Adipocyte (in vitro differentiated cells): ENCODE data around the gene TMEM250.

Source experiments
- DNase-seq: peaks from one replicate; pipeline ENCODE4 v3.0.0-alpha.2; 2015; ENCODE audit warnings: low read depth
- H3K27me3 ChIP-seq: replicated peaks from 2 replicates; pipeline ENCODE4 v1.7.0; 2013; ENCODE audit warnings: mild to moderate bottlenecking, low read length, moderate library complexity; ENCODE audit not compliant: control insufficient read depth, insufficient read depth
- H3K36me3 ChIP-seq: 2 replicates; pipeline ENCODE4 v1.7.0; 2013; ENCODE audit warnings: low read length, mild to moderate bottlenecking, moderate library complexity; ENCODE audit not compliant: control insufficient read depth, insufficient read depth, severe bottlenecking
- H3K4me1 ChIP-seq: 2 replicates; pipeline ENCODE4 v1.7.0; 2013; ENCODE audit warnings: mild to moderate bottlenecking, low read length, moderate library complexity; ENCODE audit not compliant: control insufficient read depth, insufficient read depth
- H3K4me3 ChIP-seq: 2 replicates; pipeline ENCODE4 v1.7.0; 2013; ENCODE audit warnings: mild to moderate bottlenecking, low read length, moderate library complexity
- H3K9ac ChIP-seq: 2 replicates; pipeline ENCODE4 v1.7.0; 2013; ENCODE audit warnings: mild to moderate bottlenecking, low read length, moderate library complexity
- H3K9me3 ChIP-seq: 2 replicates; pipeline ENCODE4 v1.7.0; 2013; ENCODE audit warnings: mild to moderate bottlenecking, low read length, moderate library complexity; ENCODE audit not compliant: control insufficient read depth

The TMEM250 gene

GRCh38 chr9:136118320-136119060 is at the start of gene TMEM250:
Gene TMEM250, minus strand, starts transcription at chr9:136118875. Its CDS starts 1,975 bp downstream, at chr9:136116900.
- Histone ChIP-seq H3K27me3 (peaks cover 5% of the 10 kb centered on the region), H3K4me3 (peak within 1 kb of the TSS; percentile 86), H3K4me1 (peaks cover 24% of the 10 kb centered on the region), H3K9ac (peak within 1 kb of the TSS; percentile 93), H3K36me3 (peaks cover 16% of the 10 kb centered on the region), H3K9me3 (no peaks in the 10 kb centered on the region)
- DNase-seq, result peak; percentile 99

GRCh38 chr9:136163248-136163850 is 44.7 kb upstream of the TMEM250 start:
- Histone ChIP-seq H3K4me1 (no peaks in the 10 kb centered on the region), H3K27me3 (peaks cover 31% of the 10 kb centered on the region), H3K9ac (no peak overlapping the region), H3K9me3 (peaks cover 24% of the 10 kb centered on the region), H3K4me3 (no peak overlapping the region), H3K36me3 (no peaks in the 10 kb centered on the region)
- DNase-seq, result no peak

- Histone ChIP-seq H3K9ac (no peak overlapping the region), H3K4me1 (no peaks in the 10 kb centered on the region), H3K27me3 (peaks cover 41% of the 10 kb centered on the region), H3K9me3 (peaks cover 17% of the 10 kb centered on the region), H3K36me3 (no peaks in the 10 kb centered on the region), H3K4me3 (no peak overlapping the region)
- no peak for DNase-seq
Observed at GRCh38 chr9:136160995-136161610, 42.4 kb upstream of the TMEM250 start.

GRCh38 chr9:136160381-136160841 is 41.7 kb upstream of the TMEM250 start:
- Histone ChIP-seq H3K9me3 (peaks cover 11% of the 10 kb centered on the region), H3K9ac (no peak overlapping the region), H3K27me3 (peaks cover 45% of the 10 kb centered on the region), H3K4me3 (no peak overlapping the region), H3K36me3 (no peaks in the 10 kb centered on the region), H3K4me1 (no peaks in the 10 kb centered on the region)
- no peak for DNase-seq

DNA sequence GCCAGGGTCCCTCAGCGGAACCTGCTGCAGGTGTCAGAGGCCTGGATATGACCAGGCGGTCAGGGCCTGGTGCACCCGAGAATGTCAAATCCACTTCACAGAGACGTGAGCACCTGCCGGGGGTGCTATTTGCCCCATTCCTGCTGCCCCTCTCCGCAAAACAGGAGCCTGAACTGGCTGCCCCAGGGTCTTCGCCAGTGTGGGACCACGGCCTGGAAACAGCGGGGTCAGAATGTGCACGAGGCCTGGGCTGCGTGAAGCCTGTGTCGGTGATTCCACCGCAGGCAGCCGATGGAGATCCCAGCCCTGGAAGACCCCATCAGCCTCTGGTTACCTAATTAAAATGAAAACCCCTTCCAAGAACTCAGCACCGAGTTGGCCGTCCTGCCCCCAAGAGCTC is 41.2 kb upstream of the TMEM250 start:
- no peak overlapping the region for H3K4me3 ChIP-seq
- peaks cover 48% of the 10 kb centered on the region for H3K27me3 ChIP-seq

GRCh38 chr9:136157477-136158265 is 39.0 kb upstream of the TMEM250 start:
- DNase-seq, result no peak
- Histone ChIP-seq H3K9ac (no peak overlapping the region), H3K4me1 (no peaks in the 10 kb centered on the region), H3K36me3 (no peaks in the 10 kb centered on the region), H3K4me3 (no peak overlapping the region), H3K27me3 (peaks cover 50% of the 10 kb centered on the region), H3K9me3 (no peaks in the 10 kb centered on the region)

More for the DNA sequence above, 41.2 kb upstream of the TMEM250 start:
- H3K4me1 ChIP-seq, result no peaks in the 10 kb centered on the region
- H3K9ac ChIP-seq, result no peak overlapping the region
- H3K9me3 ChIP-seq, result peaks cover 10% of the 10 kb centered on the region
- DNase-seq, result no peak
- H3K36me3 ChIP-seq, result no peaks in the 10 kb centered on the region

DNA sequence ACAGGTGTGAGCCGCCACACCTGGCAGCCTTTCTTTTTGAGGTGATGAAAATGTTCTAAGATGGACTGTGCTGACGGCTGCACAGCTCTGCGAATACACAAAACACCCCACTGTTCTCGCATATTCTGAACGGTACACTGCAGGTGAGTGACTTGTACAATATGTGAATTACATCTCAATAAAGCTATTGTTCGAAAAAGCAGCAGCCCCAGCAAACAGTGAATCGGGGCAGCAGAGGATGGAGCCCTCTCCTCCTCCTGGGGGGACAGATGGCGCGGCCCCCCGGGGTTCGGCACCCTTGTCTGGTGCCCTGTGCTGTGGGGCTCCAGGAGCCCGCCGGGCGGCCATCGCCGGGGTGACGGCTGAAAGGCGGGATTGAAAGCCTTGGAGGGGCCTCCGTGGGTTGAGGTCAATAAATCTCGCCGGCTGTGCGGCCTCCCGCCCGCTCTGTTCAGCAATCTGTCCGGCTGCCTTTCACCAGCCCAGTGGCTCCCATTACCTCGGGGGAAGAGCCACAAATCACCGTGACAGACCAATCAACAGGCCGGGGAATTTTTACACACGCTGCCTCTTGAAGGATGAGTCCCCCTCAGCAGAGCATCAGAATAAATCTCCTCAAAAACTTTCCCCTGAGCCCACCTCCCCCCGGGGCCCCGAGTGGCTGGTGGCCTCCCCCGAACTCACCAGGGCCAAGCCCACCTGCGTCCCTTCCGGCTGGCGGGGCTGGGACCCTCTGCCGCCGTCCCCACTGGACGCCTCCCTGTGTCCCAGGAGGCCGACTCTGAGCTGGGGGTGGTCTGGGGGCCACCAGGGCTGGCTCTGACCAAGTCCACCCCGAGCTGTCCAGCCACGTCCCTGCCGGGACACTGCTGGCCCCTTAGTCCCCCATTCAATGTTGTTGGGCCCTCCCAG is 37.8 kb upstream of the TMEM250 start:
- Histone ChIP-seq H3K9me3 (no peaks in the 10 kb centered on the region), H3K4me1 (no peaks in the 10 kb centered on the region), H3K4me3 (no peak overlapping the region), H3K27me3 (peaks cover 52% of the 10 kb centered on the region), H3K9ac (no peak overlapping the region), H3K36me3 (no peaks in the 10 kb centered on the region)
- DNase-seq, result no peak

DNA sequence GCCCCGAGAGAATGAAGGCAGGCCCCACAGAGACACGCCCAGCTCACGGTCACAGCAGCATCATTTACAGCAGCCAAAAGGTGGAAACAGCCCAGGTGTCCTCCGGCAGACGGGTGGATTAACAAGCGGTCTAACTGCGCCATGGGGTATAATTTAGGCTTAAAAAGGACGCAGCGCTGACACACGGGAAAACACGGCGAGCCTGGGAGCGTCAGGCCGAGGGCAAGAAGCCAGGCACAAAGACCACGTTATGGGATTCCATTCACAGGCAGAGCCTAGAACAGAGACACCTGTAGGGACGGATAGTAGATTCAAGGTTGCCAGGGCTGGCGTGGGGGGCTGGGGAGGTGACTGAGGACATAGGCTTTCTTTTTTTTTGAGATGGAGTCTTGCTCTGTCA is 36.9 kb upstream of the TMEM250 start:
- peaks cover 49% of the 10 kb centered on the region for H3K27me3 ChIP-seq
- no peaks in the 10 kb centered on the region for H3K4me1 ChIP-seq
- no peak overlapping the region for H3K4me3 ChIP-seq
- no peaks in the 10 kb centered on the region for H3K9me3 ChIP-seq
- H3K36me3 ChIP-seq, result no peaks in the 10 kb centered on the region
- no peak for DNase-seq
- no peak overlapping the region for H3K9ac ChIP-seq

DNA sequence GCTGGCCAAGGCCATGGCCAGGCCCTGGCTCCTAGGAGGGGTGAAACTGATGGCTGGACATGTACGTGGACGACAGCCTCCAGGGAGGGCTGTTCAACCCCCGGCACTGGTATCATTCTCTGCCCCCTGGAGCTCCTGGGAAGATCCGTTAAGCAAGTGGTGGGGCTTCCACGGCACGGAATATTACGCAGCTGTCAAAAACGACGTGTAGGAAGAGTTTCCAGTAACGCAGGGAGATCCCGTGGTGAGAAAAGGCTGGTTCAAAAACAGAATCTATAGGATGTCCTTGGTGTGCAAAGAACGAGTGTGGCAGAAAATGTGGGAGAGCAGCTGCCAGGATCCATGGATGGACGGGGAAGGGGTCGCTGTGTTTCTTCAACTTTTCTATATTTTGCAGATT is 36.3 kb upstream of the TMEM250 start:
- no peak for DNase-seq
- no peaks in the 10 kb centered on the region for H3K4me1 ChIP-seq
- no peak overlapping the region for H3K4me3 ChIP-seq
- no peaks in the 10 kb centered on the region for H3K36me3 ChIP-seq
- peaks cover 48% of the 10 kb centered on the region for H3K27me3 ChIP-seq
- no peak overlapping the region for H3K9ac ChIP-seq
- H3K9me3 ChIP-seq, result no peaks in the 10 kb centered on the region

- peaks cover 50% of the 10 kb centered on the region for H3K27me3 ChIP-seq
- H3K4me3 ChIP-seq, result no peak overlapping the region
- H3K9me3 ChIP-seq, result no peaks in the 10 kb centered on the region
- H3K4me1 ChIP-seq, result no peaks in the 10 kb centered on the region
- H3K36me3 ChIP-seq, result no peaks in the 10 kb centered on the region
- H3K9ac ChIP-seq, result no peak overlapping the region
- DNase-seq, result no peak
Observed at GRCh38 chr9:136153381-136154065, 34.8 kb upstream of the TMEM250 start.
